ENCODE measurements around the gene DDX31.

GRCh38 chr9:132543251-132543650 is 126.5 kb downstream of the DDX31 start:
- TF ChIP-seq CTCF (IDR thresholded peaks at IDR 0.05), result no peak
- no peak for TF ChIP-seq POLR2A (IDR thresholded peaks at IDR 0.05)

Data from thyroid gland (tissue), 4 donors.